GM19328 (cell line): ENCODE measurements around the gene CMIP.
"Not testable (repeated sequence)": the region's sequence is repeated elsewhere in the genome, so short reads cannot be mapped to it uniquely, and the experiment has no call there.

ENCODE experiments used
- ATAC-seq: cut with Tn5 transposase; IDR thresholded peaks from one replicate; pipeline ENCODE4 v1.9.1; 2021; ENCODE audit warnings: mild to moderate bottlenecking, moderate library complexity; ENCODE audit not compliant: unreplicated experiment

CMIP gene

GRCh38 chr16:81514568-81515258, 70.1 kb downstream of the CMIP start:
- no peak for ATAC-seq

GRCh38 chr16:81515281-81515680, 70.7 kb downstream of the CMIP start:
- no peak for ATAC-seq

GRCh38 chr16:81515721-81516120, 71.1 kb downstream of the CMIP start:
- ATAC-seq, result no peak

- ATAC-seq, result no peak
Measured at GRCh38 chr16:81516478-81517149, 72.0 kb downstream of the CMIP start.

- no peak for ATAC-seq
Measured at GRCh38 chr16:81517150-81517499, 72.5 kb downstream of the CMIP start.

GRCh38 chr16:81517629-81518438, 73.2 kb downstream of the CMIP start:
- ATAC-seq, result no peak

- ATAC-seq, result no peak
Measured at GRCh38 chr16:81518439-81518757, 73.8 kb downstream of the CMIP start.

GRCh38 chr16:81519301-81520150, 74.9 kb downstream of the CMIP start:
- ATAC-seq, result no peak

- no peak for ATAC-seq
Measured at GRCh38 chr16:81520151-81520470, 75.5 kb downstream of the CMIP start.

- ATAC-seq, result no peak
Measured at GRCh38 chr16:81520560-81521135, 76.0 kb downstream of the CMIP start.

GRCh38 chr16:81521141-81521626, 76.6 kb downstream of the CMIP start:
- ATAC-seq, result no peak

- ATAC-seq, result no peak
Measured at GRCh38 chr16:81522108-81522701, 77.6 kb downstream of the CMIP start.

GRCh38 chr16:81522851-81523250, 78.2 kb downstream of the CMIP start:
- ATAC-seq, result not testable (repeated sequence)

- ATAC-seq, result no peak
Measured at GRCh38 chr16:81523387-81524115, 78.9 kb downstream of the CMIP start.

- no peak for ATAC-seq
Measured at GRCh38 chr16:81524382-81524781, 79.8 kb downstream of the CMIP start.

- not testable (repeated sequence) for ATAC-seq
Measured at GRCh38 chr16:81524885-81525284, 80.3 kb downstream of the CMIP start.

- no peak for ATAC-seq
Measured at GRCh38 chr16:81526199-81526598, 81.6 kb downstream of the CMIP start.

- ATAC-seq, result no peak
Measured at GRCh38 chr16:81526935-81527334, 82.3 kb downstream of the CMIP start.

GRCh38 chr16:81527477-81528178, 83.0 kb downstream of the CMIP start:
- ATAC-seq, result no peak
